ENCODE data around the gene SAMD4A.
A peak's percentile ranks its signal among the peaks of the same experiment; 100 is the strongest.
"Not testable (repeated sequence)": the region's sequence is repeated elsewhere in the genome, so short reads cannot be mapped to it uniquely, and the experiment has no call there.

Gene SAMD4A

DNA sequence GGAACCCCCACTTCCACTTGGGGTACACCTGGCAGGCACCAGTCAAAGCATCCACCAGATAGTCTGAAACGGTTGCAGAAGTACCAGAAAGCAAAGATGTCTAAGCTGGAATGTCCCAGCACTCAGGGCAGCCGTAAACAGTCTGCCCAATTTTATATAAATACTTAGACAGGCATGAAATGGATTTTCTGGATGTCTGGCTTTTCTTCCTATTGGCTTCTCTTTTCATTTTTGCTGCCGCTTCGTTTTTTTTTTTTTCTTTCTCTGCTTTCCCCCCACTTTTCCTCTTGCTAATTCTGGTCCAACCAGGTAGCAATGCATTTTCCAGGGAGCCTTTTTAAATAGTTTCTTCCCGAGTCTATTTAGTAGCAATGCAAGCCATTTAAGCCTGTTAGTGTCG, 168.0 kb downstream of the SAMD4A start:
- Mint-ChIP-seq H3K9me3 (no peaks in the 10 kb centered on the region), H3K36me3 (ENCODE audit: low read depth) (no peaks in the 10 kb centered on the region), H3K27me3 (ENCODE audit: low read depth) (no peaks in the 10 kb centered on the region), H3K4me3 (no peak overlapping the region), H3K27ac (no peak overlapping the region), H3K4me1 (ENCODE audit: low read depth) (peaks cover 39% of the 10 kb centered on the region)
- no peak for DNase-seq (ENCODE audit: low spot score)

DNA sequence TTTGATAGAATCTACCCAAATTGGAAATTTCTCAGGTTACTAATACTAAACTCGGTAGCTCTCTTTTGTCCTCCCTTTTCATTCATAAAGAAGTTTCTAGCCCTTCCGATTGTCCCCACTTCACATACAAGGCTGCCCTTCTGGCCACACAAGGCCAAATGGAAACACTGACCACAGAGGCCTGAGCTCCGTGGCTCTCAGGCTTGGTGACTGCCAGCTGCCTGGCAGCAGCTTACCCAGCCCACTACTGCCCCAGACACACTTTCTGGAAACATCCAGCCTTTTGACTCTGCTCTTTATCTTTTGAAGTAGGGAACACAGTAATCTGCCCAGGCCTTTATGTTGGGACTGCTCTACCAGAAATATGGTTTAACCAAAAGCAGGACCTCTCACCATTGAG, 168.5 kb downstream of the SAMD4A start:
- H3K4me3 Mint-ChIP-seq = no peak overlapping the region
- H3K36me3 Mint-ChIP-seq (ENCODE audit: low read depth) = no peaks in the 10 kb centered on the region
- no peak for DNase-seq (ENCODE audit: low spot score)
- H3K9me3 Mint-ChIP-seq = no peaks in the 10 kb centered on the region
- H3K27ac Mint-ChIP-seq = no peak overlapping the region
- H3K27me3 Mint-ChIP-seq (ENCODE audit: low read depth) = no peaks in the 10 kb centered on the region
- peaks cover 34% of the 10 kb centered on the region for H3K4me1 Mint-ChIP-seq (ENCODE audit: low read depth)

- peak overlapping the region; percentile 50 for H3K4me3 Mint-ChIP-seq
- H3K9me3 Mint-ChIP-seq = no peaks in the 10 kb centered on the region
- H3K27ac Mint-ChIP-seq = peak overlapping the region; percentile 49
- no peaks in the 10 kb centered on the region for H3K27me3 Mint-ChIP-seq (ENCODE audit: low read depth)
- H3K4me1 Mint-ChIP-seq (ENCODE audit: low read depth) = peaks cover 40% of the 10 kb centered on the region
- DNase-seq (ENCODE audit: low spot score) = peak; percentile 49
- H3K36me3 Mint-ChIP-seq (ENCODE audit: low read depth) = no peaks in the 10 kb centered on the region
These were observed 170.3 kb downstream of the SAMD4A start for GRCh38 chr14:54737132-54737711.

DNA sequence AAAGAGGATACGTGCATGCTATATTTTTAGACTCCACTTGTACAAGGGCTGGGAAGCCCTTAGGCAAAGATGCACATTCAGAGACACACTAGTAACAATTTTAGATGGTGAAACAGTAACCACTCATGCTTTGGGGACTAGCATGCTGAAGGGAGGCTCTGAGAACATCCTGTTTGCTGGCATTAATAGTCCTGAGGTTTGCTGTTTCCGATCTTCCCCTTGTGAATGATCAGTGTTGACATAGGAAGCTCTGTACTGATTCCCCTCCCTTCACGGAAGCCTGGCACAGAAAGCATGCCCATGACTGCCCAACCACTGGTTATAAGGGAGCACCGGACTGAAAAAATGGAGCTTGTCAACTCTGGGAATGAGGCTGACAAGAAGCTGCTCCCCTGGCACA, 171.1 kb downstream of the SAMD4A start:
- DNase-seq (ENCODE audit: low spot score) = no peak
- Mint-ChIP-seq H3K27ac (peak overlapping the region; percentile 67), H3K27me3 (ENCODE audit: low read depth) (no peaks in the 10 kb centered on the region), H3K9me3 (no peaks in the 10 kb centered on the region), H3K4me3 (peak overlapping the region; percentile 50), H3K4me1 (ENCODE audit: low read depth) (peaks cover 46% of the 10 kb centered on the region), H3K36me3 (ENCODE audit: low read depth) (no peaks in the 10 kb centered on the region)

DNA sequence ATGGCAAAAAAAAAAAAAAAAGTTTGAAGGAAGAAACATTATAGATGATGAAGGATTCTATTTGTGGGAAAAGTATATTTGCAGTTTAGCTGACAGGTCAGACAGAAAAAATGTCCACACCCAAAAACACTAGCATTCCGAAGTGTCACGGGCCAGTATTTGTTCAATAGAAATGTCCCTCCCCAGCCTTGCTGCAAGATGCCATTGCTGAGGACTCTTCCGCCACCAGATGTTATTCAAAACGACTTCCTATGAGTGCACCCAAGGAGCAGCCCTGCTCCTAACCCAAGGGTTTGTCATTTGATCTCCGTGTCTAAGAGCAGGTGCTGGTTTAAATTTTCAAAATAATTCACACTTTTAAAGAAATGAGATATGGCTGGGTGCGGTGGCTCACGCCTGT, 172.6 kb downstream of the SAMD4A start:
- H3K36me3 Mint-ChIP-seq (ENCODE audit: low read depth) = no peaks in the 10 kb centered on the region
- no peaks in the 10 kb centered on the region for H3K27me3 Mint-ChIP-seq (ENCODE audit: low read depth)
- peaks cover 54% of the 10 kb centered on the region for H3K4me1 Mint-ChIP-seq (ENCODE audit: low read depth)

DNA sequence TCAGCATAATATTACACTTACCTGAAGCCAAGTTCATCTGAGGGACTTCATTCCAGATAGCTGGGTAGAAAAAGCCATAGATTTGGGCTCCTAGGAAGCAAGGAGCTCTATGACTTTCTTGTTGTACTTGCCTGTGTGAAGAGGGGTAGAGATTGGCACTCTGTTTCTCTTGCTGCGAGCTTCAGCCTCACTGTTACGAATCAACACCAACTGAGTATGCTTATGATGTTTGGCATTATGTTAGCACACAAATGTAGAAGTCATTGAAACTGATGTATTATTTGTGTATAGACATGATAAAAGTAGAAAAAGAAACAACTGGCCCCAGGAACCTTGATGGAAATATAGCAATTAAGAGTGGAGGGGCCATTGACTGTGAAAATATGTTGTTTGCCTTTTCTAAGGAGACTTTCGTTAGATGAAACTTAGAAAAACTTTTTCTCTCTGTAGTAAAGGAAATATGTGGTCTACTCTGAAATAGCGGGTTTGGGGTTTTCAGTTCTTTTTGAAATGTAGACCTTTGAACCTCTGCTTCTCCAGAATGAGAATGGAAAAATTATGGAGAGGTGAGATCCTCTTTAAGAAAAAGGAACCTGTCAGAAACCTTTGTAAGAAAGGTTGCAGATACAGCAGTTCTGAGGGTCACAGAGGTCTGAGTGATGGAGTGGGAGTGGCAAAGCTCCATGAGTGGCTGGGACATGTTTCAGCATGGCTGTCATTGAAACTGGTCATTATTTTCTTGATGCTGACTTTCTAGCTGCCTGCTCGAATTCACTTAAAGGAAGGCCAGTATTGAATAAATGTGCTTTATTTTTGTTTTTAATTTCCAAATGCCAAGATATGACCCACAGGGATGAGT, 175.8 kb downstream of the SAMD4A start:
- no peak for DNase-seq (ENCODE audit: low spot score)
- peaks cover 3% of the 10 kb centered on the region for H3K27me3 Mint-ChIP-seq (ENCODE audit: low read depth)
- no peak overlapping the region for H3K27ac Mint-ChIP-seq
- H3K4me1 Mint-ChIP-seq (ENCODE audit: low read depth) = peaks cover 46% of the 10 kb centered on the region
- peak overlapping the region; percentile 52 for H3K4me3 Mint-ChIP-seq
- H3K36me3 Mint-ChIP-seq (ENCODE audit: low read depth) = no peaks in the 10 kb centered on the region
- no peaks in the 10 kb centered on the region for H3K9me3 Mint-ChIP-seq

More for the DNA sequence above, 172.6 kb downstream of the SAMD4A start:
- Mint-ChIP-seq H3K27ac (no peak overlapping the region), H3K4me3 (no peak overlapping the region), H3K9me3 (no peaks in the 10 kb centered on the region)
- DNase-seq (ENCODE audit: low spot score) = no peak

DNA sequence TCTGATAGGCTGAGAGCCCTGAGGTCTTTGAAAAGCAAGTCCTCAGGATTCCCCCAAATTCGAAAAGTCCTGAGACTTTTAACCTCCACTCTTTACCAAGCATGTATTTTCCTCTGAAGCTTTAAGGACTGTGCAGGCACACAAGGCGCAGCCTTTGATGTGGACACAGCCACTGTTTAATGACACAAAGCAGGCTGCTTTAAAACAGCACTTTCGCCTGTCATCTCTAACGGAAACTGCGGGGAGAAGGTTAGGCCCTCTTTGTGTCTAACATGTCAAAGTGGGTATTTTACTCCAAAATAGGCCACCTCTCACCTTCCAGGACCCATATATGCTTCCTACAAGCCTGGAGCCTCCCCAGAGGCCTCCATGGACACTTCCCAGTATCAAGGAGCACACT, 176.5 kb downstream of the SAMD4A start:
- H3K4me1 Mint-ChIP-seq (ENCODE audit: low read depth) = peaks cover 40% of the 10 kb centered on the region
- no peak for DNase-seq (ENCODE audit: low spot score)
- H3K36me3 Mint-ChIP-seq (ENCODE audit: low read depth) = no peaks in the 10 kb centered on the region
- H3K9me3 Mint-ChIP-seq = no peaks in the 10 kb centered on the region
- H3K4me3 Mint-ChIP-seq = no peak overlapping the region
- no peak overlapping the region for H3K27ac Mint-ChIP-seq
- H3K27me3 Mint-ChIP-seq (ENCODE audit: low read depth) = peaks cover 3% of the 10 kb centered on the region

- no peaks in the 10 kb centered on the region for H3K9me3 Mint-ChIP-seq
- H3K36me3 Mint-ChIP-seq (ENCODE audit: low read depth) = no peaks in the 10 kb centered on the region
- H3K4me1 Mint-ChIP-seq (ENCODE audit: low read depth) = peaks cover 36% of the 10 kb centered on the region
- no peak for DNase-seq (ENCODE audit: low spot score)
- H3K4me3 Mint-ChIP-seq = no peak overlapping the region
- no peak overlapping the region for H3K27ac Mint-ChIP-seq
- H3K27me3 Mint-ChIP-seq (ENCODE audit: low read depth) = peaks cover 3% of the 10 kb centered on the region
These were observed 179.1 kb downstream of the SAMD4A start for GRCh38 chr14:54746019-54746418.

GRCh38 chr14:54747616-54748015, 180.7 kb downstream of the SAMD4A start:
- DNase-seq (ENCODE audit: low spot score) = no peak
- Mint-ChIP-seq H3K27me3 (ENCODE audit: low read depth) (peaks cover 3% of the 10 kb centered on the region), H3K9me3 (no peaks in the 10 kb centered on the region), H3K27ac (no peak overlapping the region), H3K36me3 (ENCODE audit: low read depth) (no peaks in the 10 kb centered on the region), H3K4me1 (ENCODE audit: low read depth) (peaks cover 22% of the 10 kb centered on the region), H3K4me3 (no peak overlapping the region)

- H3K9me3 Mint-ChIP-seq = no peaks in the 10 kb centered on the region
These were observed 182.3 kb downstream of the SAMD4A start for GRCh38 chr14:54749180-54749579.

GRCh38 chr14:54749727-54750126, 182.8 kb downstream of the SAMD4A start:
- DNase-seq (ENCODE audit: low spot score) = no peak
- H3K27me3 Mint-ChIP-seq (ENCODE audit: low read depth) = peaks cover 5% of the 10 kb centered on the region
- no peaks in the 10 kb centered on the region for H3K36me3 Mint-ChIP-seq (ENCODE audit: low read depth)
- peaks cover 8% of the 10 kb centered on the region for H3K4me1 Mint-ChIP-seq (ENCODE audit: low read depth)
- H3K27ac Mint-ChIP-seq = no peak overlapping the region
- no peak overlapping the region for H3K4me3 Mint-ChIP-seq
- no peaks in the 10 kb centered on the region for H3K9me3 Mint-ChIP-seq

More at GRCh38 chr14:54749180-54749579, 182.3 kb downstream of the SAMD4A start:
- DNase-seq (ENCODE audit: low spot score) = no peak
- Mint-ChIP-seq H3K27ac (no peak overlapping the region), H3K4me1 (ENCODE audit: low read depth) (peaks cover 8% of the 10 kb centered on the region), H3K36me3 (ENCODE audit: low read depth) (no peaks in the 10 kb centered on the region), H3K27me3 (ENCODE audit: low read depth) (peaks cover 4% of the 10 kb centered on the region), H3K4me3 (no peak overlapping the region)

DNA sequence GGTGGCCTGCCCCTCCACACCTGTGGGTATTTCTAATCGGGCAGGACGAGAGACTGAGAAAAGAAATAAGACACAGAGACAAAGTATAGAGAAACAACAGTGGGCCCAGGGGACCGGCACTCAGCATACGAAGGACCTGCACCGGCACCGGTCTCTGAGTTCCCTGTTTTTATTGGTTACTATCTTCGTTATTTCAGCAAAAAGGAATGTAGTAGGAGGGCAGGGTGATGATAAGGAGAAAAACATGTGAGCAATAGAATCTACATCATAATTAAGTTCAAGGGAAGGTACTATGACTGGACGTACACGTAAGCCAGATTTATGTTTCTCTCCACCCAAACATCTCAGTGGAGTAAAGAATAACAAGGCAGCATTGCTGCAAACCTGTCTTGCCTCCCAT, 185.7 kb downstream of the SAMD4A start:
- Mint-ChIP-seq H3K27me3 (ENCODE audit: low read depth) (peaks cover 13% of the 10 kb centered on the region), H3K4me1 (ENCODE audit: low read depth) (peaks cover 26% of the 10 kb centered on the region)
- H3K27ac Mint-ChIP-seq; H3K36me3 Mint-ChIP-seq (ENCODE audit: low read depth); H3K9me3 Mint-ChIP-seq; DNase-seq (ENCODE audit: low spot score); H3K4me3 Mint-ChIP-seq: not testable (repeated sequence)

GRCh38 chr14:54753396-54753795, 186.5 kb downstream of the SAMD4A start:
- not testable (repeated sequence) for H3K27ac Mint-ChIP-seq; H3K36me3 Mint-ChIP-seq (ENCODE audit: low read depth); H3K4me3 Mint-ChIP-seq; H3K9me3 Mint-ChIP-seq; DNase-seq (ENCODE audit: low spot score)
- peaks cover 13% of the 10 kb centered on the region for H3K27me3 Mint-ChIP-seq (ENCODE audit: low read depth)
- peaks cover 29% of the 10 kb centered on the region for H3K4me1 Mint-ChIP-seq (ENCODE audit: low read depth)

GRCh38 chr14:54754116-54754622, 187.2 kb downstream of the SAMD4A start:
- H3K27me3 Mint-ChIP-seq (ENCODE audit: low read depth) = peaks cover 15% of the 10 kb centered on the region
- H3K9me3 Mint-ChIP-seq = no peaks in the 10 kb centered on the region
- DNase-seq (ENCODE audit: low spot score) = no peak
- H3K27ac Mint-ChIP-seq = no peak overlapping the region
- peaks cover 29% of the 10 kb centered on the region for H3K4me1 Mint-ChIP-seq (ENCODE audit: low read depth)
- no peak overlapping the region for H3K4me3 Mint-ChIP-seq
- H3K36me3 Mint-ChIP-seq (ENCODE audit: low read depth) = no peaks in the 10 kb centered on the region
